HepG2 (cell line): ENCODE results near the gene B3GNT8. TPM values are rescaled to one million over a fixed set of nuclear protein-coding genes. Genes with fewer than 3 reads are reported as not detected.

Experiments
- FOSL2 ChIP-seq: sonication (generic); formaldehyde crosslinking; IDR thresholded peaks from 2 replicates; pipeline ENCODE4 v1.4.0; 2020; ENCODE audit warnings: missing genetic modification reagents
- FOXK2 ChIP-seq: fragments of 450-650 bp; IDR thresholded peaks from 2 replicates; pipeline ENCODE4 v1.6.1; 2016
- GATA4 ChIP-seq: sonication (generic); IDR thresholded peaks from 2 replicates; pipeline ENCODE4 v1.6.1; 2016; ENCODE audit warnings: antibody characterized with exemption, low read depth, borderline replicate concordance
- HNF4G ChIP-seq, 2 experiments: sonication (generic) in 1 of 2; formaldehyde crosslinking in 1 of 2; IDR thresholded peaks; 2 replicates each; pipeline versions ENCODE4 v1.4.0 to v1.6.1; 2011 to 2020; ENCODE audit warnings: borderline replicate concordance in 2 of 2, low read depth in 2 of 2, mild to moderate bottlenecking in 2 of 2, low read length in 1 of 2, missing genetic modification reagents in 1 of 2, moderate library complexity in 1 of 2
- HOXA5 ChIP-seq: sonication (generic); formaldehyde crosslinking; IDR thresholded peaks from 2 replicates; pipeline ENCODE4 v1.4.0; 2020; ENCODE audit warnings: missing genetic modification reagents
- KDM2A ChIP-seq: sonication (generic); formaldehyde crosslinking; IDR thresholded peaks from 2 replicates; pipeline ENCODE4 v1.4.0; 2020; ENCODE audit warnings: low read depth, missing genetic modification reagents, borderline replicate concordance
- RNF2 ChIP-seq: fragments of 450-650 bp; conservative IDR thresholded peaks from 2 replicates; pipeline ENCODE4 v1.6.1; 2016; ENCODE audit warnings: low read depth
- SMAD9 ChIP-seq: sonication (generic); formaldehyde crosslinking; IDR thresholded peaks from 2 replicates; pipeline ENCODE4 v1.5.1; 2020; ENCODE audit warnings: mild to moderate bottlenecking, missing genetic modification reagents
- ZC3H13 ChIP-seq: sonication (generic); formaldehyde crosslinking; IDR thresholded peaks from 2 replicates; pipeline ENCODE4 v1.8.1; 2023; ENCODE audit warnings: mild to moderate bottlenecking, missing genetic modification reagents, moderate library complexity
- ZHX2 ChIP-seq, 2 experiments: sonication (generic) in 1 of 2; formaldehyde crosslinking in 1 of 2; IDR thresholded peaks; 2 replicates each; pipeline versions ENCODE4 v1.6.1 to v1.9.0; 2014 to 2022; ENCODE audit warnings: antibody characterized with exemption in 1 of 2, borderline replicate concordance in 1 of 2, inconsistent platforms in 1 of 2, low read depth in 1 of 2, missing genetic modification reagents in 1 of 2
- ZNF10 ChIP-seq: sonication (generic); formaldehyde crosslinking; IDR thresholded peaks from 2 replicates; pipeline ENCODE4 v1.4.0; 2020; ENCODE audit warnings: mild to moderate bottlenecking, low read depth, missing genetic modification reagents, borderline replicate concordance
- ZNF143 ChIP-seq: sonication (generic); formaldehyde crosslinking; IDR thresholded peaks from 2 replicates; pipeline ENCODE4 v1.4.0; 2020; ENCODE audit warnings: missing genetic modification reagents
- ZNF232 ChIP-seq: sonication (generic); formaldehyde crosslinking; IDR thresholded peaks from 2 replicates; pipeline ENCODE4 v1.4.0; 2020; ENCODE audit warnings: missing genetic modification reagents, borderline replicate concordance
- ZNF567 ChIP-seq: sonication (generic); formaldehyde crosslinking; IDR thresholded peaks from 2 replicates; pipeline ENCODE4 v1.8.1; 2023; ENCODE audit warnings: mild to moderate bottlenecking, missing genetic modification reagents, borderline replicate concordance
- ZNF678 ChIP-seq: sonication (generic); formaldehyde crosslinking; IDR thresholded peaks from 2 replicates; pipeline ENCODE4 v1.4.0; 2020; ENCODE audit warnings: mild to moderate bottlenecking, missing genetic modification reagents
- ZNF691 ChIP-seq: sonication (generic); formaldehyde crosslinking; IDR thresholded peaks from 2 replicates; pipeline ENCODE4 v1.4.0; 2020; ENCODE audit warnings: missing genetic modification reagents, low read depth, mild to moderate bottlenecking, borderline replicate concordance
- ZNF746 ChIP-seq: sonication (generic); formaldehyde crosslinking; IDR thresholded peaks from 2 replicates; pipeline ENCODE4 v1.8.0; 2022; ENCODE audit warnings: mild to moderate bottlenecking, missing genetic modification reagents
- ZNF761 ChIP-seq: sonication (generic); formaldehyde crosslinking; conservative IDR thresholded peaks from 2 replicates; pipeline ENCODE4 v1.4.0; 2020; ENCODE audit warnings: mild to moderate bottlenecking, missing genetic modification reagents
- polyA plus RNA-seq, 8 experiments: library from polyadenylated mRNA; depleted of rRNA in 3 of 8; stranded (reverse) in 7 of 8; unstranded in 1 of 8; fragments of >200 nt; fragmentation: Illumina TruSeq in 4 of 8; extraction: Trizol in 4 of 8; gene quantifications; 2 replicates each; pipeline versions ENCODE4 v1.2.1 to v1.2.3, GENCODE V29; 2011 to 2016; ENCODE audit warnings: low read depth in 4 of 8, missing spikeins in 1 of 8, mixed read lengths in 1 of 8; ENCODE audit not compliant: insufficient read depth in 1 of 8
- total RNA-seq, 5 experiments: library from RNA; depleted of rRNA; stranded (reverse); fragments of >200 nt; fragmentation: Illumina TruSeq; extraction: Trizol; gene quantifications; 2 replicates each; pipeline ENCODE4 v1.2.3, GENCODE V29; 2016; ENCODE audit warnings: low read depth in 1 of 5
- TF ChIP-seq, protein P1 (sequence below): sonication (generic); formaldehyde crosslinking; IDR thresholded peaks from 2 replicates; pipeline ENCODE4 v1.8.1; 2023; ENCODE audit warnings: missing genetic modification reagents, mild to moderate bottlenecking, borderline replicate concordance

B3GNT8 gene
- total and polyA plus RNA-seq, 2 of the 13 experiments (the other 11 are each of a cell fraction or from before 2014, with no cell fraction given) = 0.26 to 1.9 TPM

DNA sequence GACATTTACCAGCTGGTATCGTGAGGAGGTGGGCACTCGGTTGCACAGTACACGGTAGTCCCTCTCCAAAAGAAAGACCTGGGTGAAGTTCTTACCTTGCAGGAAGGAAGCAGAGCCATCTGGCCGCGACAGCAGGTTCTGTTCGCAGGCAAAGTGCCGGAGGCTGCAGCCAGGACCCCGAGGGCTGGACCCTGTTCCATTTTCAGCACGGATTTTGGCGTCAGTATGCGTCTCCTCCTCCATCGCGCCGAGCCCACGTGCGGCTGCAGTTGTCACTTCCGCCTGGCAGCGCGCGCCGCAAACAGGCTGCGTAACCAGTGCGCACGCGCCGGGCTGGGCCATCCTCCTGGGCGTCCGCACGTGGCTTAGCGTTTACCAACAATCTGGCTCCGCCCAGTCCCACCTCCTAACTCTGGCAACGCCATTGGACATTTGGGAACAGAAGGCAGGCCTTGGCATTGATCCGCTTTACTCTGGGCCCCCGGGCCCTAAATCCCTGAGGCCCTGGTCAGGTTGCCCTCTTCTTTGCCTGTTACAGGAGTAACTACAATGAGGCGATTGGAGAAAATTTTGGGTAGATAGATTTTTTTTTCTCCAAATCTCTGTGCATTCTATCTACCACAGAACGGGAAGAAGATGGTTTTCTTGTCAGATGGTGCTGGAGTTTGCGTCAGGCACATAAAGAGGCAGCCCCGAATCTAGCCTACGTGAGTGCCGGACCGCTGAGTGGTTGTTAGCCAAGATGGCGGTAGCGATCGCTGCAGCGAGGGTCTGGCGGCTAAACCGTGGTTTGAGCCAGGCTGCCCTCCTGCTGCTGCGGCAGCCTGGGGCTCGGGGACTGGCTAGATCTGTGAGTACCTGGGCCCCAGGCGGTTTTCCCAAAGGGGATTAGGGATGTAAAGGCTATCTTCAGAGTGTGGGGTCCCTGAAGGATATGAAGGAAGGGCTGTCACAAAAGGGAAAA lies 29.8 kb downstream of the B3GNT8 start, which contains the start of the genes BCKDHA and EXOSC5 (continued):
- TF ChIP-seq ZHX2 (IDR thresholded peaks at IDR 0.05; ENCODE audit: low read depth) (peak; percentile 46; the same call in 1 of the 2 replicates), ZHX2 (CRISPR knock-in tag; IDR thresholded peaks at IDR 0.05; ENCODE audit: borderline replicate concordance) (no peak), HNF4G (IDR thresholded peaks at IDR 0.05; ENCODE audit: borderline replicate concordance, low read depth, low read length) (no peak), HNF4G (CRISPR knock-in tag; IDR thresholded peaks at IDR 0.05; ENCODE audit: borderline replicate concordance, low read depth) (no peak; the same call in 1 of the 2 replicates), FOSL2 (CRISPR knock-in tag) (peak; percentile 55), ZNF678 (no peak), SMAD9 (0 out of 2 replicates have a peak, but pooled peaks have one; percentile 13), ZNF567 (CRISPR knock-in tag) (no peak), KDM2A (CRISPR knock-in tag) (peak; percentile 61; the same call in 1 of the 2 replicates), ZNF143 (peak; percentile 54; the same call in 1 of the 2 replicates), ZNF761 (CRISPR knock-in tag) (no peak), RNF2 (peak; percentile 86; the same call in 1 of the 2 replicates), FOXK2 (peak; percentile 99), ZNF746 (CRISPR knock-in tag) (peak; percentile 56; the same call in 1 of the 2 replicates), ZNF10 (CRISPR knock-in tag) (no peak), ZNF232 (peak; percentile 83), ZC3H13 (CRISPR knock-in tag) (no peak), GATA4 (no peak), ZNF691 (CRISPR knock-in tag) (no peak; the same call in 1 of the 2 replicates), HOXA5 (CRISPR knock-in tag) (peak; percentile 52; the same call in 1 of the 2 replicates)
- TF ChIP-seq, protein P1, sequence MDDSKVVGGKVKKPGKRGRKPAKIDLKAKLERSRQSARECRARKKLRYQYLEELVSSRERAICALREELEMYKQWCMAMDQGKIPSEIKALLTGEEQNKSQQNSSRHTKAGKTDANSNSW (CRISPR knock-in tag) = no peak
